ENCODE measurements around the gene DDN. TPM values are rescaled to one million over a fixed set of nuclear protein-coding genes. Genes with fewer than 3 reads are reported as not detected.

DDN gene
- total and polyA plus RNA-seq, 12 donors = 0.08 to 2.2 (median 0.43) TPM; not detected in 1

DNA sequence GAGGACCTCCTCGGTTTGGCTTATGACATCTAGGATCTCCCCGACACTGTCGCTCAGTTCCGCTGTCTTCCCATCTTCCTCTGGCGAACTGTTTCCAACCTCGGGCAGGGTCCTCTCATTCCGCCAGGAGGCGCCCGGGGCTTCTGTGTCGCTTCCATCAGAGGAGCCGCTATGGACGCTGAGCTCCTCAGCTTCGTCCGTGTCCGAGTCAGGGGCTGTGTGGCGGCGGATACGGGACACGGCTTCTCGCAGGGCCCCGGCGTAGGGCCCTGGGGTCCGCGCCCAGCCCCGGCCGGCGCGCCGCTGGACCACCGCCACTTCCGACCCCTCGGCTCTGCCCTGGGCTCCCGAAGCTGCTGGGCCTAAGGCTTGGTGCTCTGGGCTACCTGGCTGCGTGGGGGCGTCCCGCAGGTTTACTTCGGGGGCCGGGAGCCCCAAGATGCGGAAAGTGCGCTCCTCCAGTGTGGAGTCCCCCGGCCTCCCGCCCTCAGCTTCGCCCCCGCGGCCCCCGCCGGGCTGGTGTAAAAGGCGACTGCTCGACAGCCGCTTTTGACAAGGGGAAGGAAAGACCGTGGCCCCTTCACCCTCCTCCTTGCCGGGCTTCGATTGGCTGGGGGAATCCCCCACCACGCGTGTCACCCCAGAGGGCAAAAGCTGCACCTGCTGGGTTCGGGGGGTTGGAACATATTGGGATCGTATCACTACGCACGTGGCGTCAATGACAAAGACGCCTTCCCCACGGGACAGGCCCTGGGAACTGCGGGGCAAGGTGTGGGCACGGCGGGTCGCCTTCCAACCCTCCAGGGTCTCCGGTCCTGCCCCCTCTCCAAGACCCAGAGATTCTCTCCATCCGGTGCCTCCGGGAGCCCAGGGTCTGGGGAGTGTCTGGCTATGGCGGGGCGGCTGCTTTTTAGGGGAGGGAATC lies 2.1 kb downstream of the DDN start:
- Histone ChIP-seq H3K9me3 (replicated peaks in 1 of 3) (no peaks in the 10 kb centered on the region), H3K36me3 (replicated peaks in 1 of 2) (peaks cover 0 to 12% of the 10 kb centered on the region in 2 donors), H3K27me3 (peaks cover 7% of the 10 kb centered on the region), H3K4me1 (replicated peaks in 1 of 2) (peaks cover 34 to 40% of the 10 kb centered on the region in 2 donors), H3K27ac (no peak overlapping the region), H3K4me3 (peak overlapping the region in 1 of 4 donors; percentile 51)
- TF ChIP-seq POLR2A (IDR thresholded peaks at IDR 0.05) = no peak
- TF ChIP-seq, protein P1, sequence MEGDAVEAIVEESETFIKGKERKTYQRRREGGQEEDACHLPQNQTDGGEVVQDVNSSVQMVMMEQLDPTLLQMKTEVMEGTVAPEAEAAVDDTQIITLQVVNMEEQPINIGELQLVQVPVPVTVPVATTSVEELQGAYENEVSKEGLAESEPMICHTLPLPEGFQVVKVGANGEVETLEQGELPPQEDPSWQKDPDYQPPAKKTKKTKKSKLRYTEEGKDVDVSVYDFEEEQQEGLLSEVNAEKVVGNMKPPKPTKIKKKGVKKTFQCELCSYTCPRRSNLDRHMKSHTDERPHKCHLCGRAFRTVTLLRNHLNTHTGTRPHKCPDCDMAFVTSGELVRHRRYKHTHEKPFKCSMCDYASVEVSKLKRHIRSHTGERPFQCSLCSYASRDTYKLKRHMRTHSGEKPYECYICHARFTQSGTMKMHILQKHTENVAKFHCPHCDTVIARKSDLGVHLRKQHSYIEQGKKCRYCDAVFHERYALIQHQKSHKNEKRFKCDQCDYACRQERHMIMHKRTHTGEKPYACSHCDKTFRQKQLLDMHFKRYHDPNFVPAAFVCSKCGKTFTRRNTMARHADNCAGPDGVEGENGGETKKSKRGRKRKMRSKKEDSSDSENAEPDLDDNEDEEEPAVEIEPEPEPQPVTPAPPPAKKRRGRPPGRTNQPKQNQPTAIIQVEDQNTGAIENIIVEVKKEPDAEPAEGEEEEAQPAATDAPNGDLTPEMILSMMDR (IDR thresholded peaks at IDR 0.05) = peak; percentile 51 to 74 (median 69)
- WGBS, 4 donors = 21 to 31% (median 26%) methylated on average over 26 to 71 of the region's 71 CpGs
- intact Hi-C loops (cut with DNase I) = no loop called here
- DNase-seq = peak; percentile 67 to 92 (median 80)

- intact Hi-C loops (cut with DNase I) = no loop called here
- no peaks in the 10 kb centered on the region for H3K9me3 ChIP-seq (replicated peaks in 1 of 3)
- H3K4me1 ChIP-seq (replicated peaks in 1 of 2) = peaks cover 33 to 38% of the 10 kb centered on the region in 2 donors
- H3K4me3 ChIP-seq = peak overlapping the region in 1 of 4 donors; percentile 20
- whole genome bisulfite sequencing, 4 donors = 4 to 12% (median 6%) methylated on average over 17 to 32 of the region's 32 CpGs
- no peak overlapping the region for H3K27ac ChIP-seq
- no peaks in the 10 kb centered on the region for H3K36me3 ChIP-seq (replicated peaks in 1 of 2)
- DNase-seq = peak; percentile 76 to 93 (median 88)
- TF ChIP-seq, protein P1 (IDR thresholded peaks at IDR 0.05) = peak; percentile 74 to 83 (median 80)
- TF ChIP-seq POLR2A (IDR thresholded peaks at IDR 0.05) = no peak
- peaks cover 7% of the 10 kb centered on the region for H3K27me3 ChIP-seq
These were observed 3.9 kb downstream of the DDN start for GRCh38 chr12:48995086-48995879.

DNA sequence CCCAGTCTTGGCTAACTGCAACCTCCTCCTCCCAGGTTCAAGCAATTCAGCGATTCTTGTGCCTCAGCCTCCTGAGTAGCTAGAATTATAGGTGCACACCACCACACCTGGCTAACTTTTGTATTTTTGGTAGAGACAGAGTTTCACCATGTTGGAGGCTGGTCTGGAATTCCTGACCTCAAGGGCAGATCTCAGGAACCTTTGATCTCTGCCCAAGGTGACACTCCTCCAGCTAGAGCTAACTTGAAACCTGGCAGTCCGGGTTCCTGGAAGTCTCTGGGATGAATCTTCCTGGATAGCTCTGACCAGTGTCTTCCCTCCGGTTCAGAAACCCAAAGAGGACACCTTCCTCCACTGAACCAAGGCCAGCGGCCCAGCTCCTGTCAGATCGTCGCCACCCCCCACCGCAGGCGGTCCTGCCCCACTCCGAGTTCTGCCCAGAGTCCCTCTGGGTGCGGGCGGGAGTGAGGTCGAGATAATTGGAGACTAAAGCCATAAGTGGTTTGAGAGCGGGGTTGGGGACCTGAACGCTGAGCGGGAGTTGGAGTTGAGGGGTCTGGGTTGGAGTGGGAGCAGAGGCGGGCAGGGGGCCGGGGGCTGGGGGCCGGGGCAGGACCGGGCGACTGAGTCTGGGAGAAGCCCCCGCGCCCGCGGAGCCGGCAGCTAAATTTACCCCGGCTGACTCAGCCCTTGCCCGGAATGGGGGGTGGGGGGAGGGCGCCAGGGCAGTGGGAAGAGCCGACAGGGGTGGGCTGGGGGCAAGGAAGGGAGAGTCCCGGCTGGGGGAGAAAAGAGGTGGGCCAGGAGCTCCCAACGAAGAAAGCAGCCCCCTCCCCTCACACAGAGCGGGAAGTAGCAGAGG lies 4.7 kb downstream of the DDN start:
- 14 to 18% (median 16%) methylated on average over 12 to 32 of the region's 32 CpGs for WGBS, 4 donors
- intact Hi-C loops (cut with DNase I) = no loop called here
- TF ChIP-seq POLR2A (IDR thresholded peaks at IDR 0.05) = no peak
- TF ChIP-seq, protein P1 (IDR thresholded peaks at IDR 0.05) = no peak

More for the DNA sequence above, 4.7 kb downstream of the DDN start:
- Histone ChIP-seq H3K4me3 (no peak overlapping the region), H3K9me3 (replicated peaks in 1 of 3) (no peaks in the 10 kb centered on the region), H3K27ac (no peak overlapping the region), H3K4me1 (replicated peaks in 1 of 2) (peaks cover 24 to 29% of the 10 kb centered on the region in 2 donors), H3K27me3 (peaks cover 7% of the 10 kb centered on the region), H3K36me3 (replicated peaks in 1 of 2) (no peaks in the 10 kb centered on the region)
- DNase-seq = no peak
